Measurements from ENCODE around the gene DAAM1.

GRCh38 chr14:59184396-59184795, 4.1 kb upstream of the DAAM1 start:
- TF ChIP-seq SREBF2 (IDR thresholded peaks at IDR 0.05) (no peak), GATA3 (IDR thresholded peaks at IDR 0.05; ENCODE audit: borderline replicate concordance) (no peak), CHD2 (IDR thresholded peaks at IDR 0.05; ENCODE audit: low read length, partially characterized antibody) (no peak), BHLHE40 (IDR thresholded peaks at IDR 0.05; ENCODE audit: low read depth, low read length) (no peak), RCOR1 (IDR thresholded peaks at IDR 0.05; ENCODE audit: low read depth, low read length) (no peak), CTCF (IDR thresholded peaks at IDR 0.05) (no peak), RFX5 (IDR thresholded peaks at IDR 0.05) (no peak), PBX3 (IDR thresholded peaks at IDR 0.05) (no peak), MYC (IDR thresholded peaks at IDR 0.05; ENCODE audit: borderline replicate concordance, low read length) (no peak)

Measured in A549 (cell line).